ENCODE results near the gene CDH4. TPM values are rescaled to one million over a fixed set of nuclear protein-coding genes. Genes with fewer than 3 reads are reported as not detected.
A peak's percentile ranks its signal among the peaks of the same experiment; 100 is the strongest.

CDH4 gene
- total and polyA plus RNA-seq, 8 donors = under 0.01 to 2.2 (median 0.11) TPM; not detected in 2

- TF ChIP-seq POLR2AphosphoS5 (IDR thresholded peaks at IDR 0.05) (no peak), EP300 (IDR thresholded peaks at IDR 0.05) (no peak), POLR2A (IDR thresholded peaks at IDR 0.05) (no peak), CTCF (IDR thresholded peaks at IDR 0.05) (no peak)
- DNase-seq = no peak
- no peaks in the 10 kb centered on the region for H3K36me3 ChIP-seq
- intact Hi-C loops (cut with DNase I; ENCODE audit: low total_unique reads) = no loop called here
- H3K27me3 ChIP-seq = peaks cover 0 to 42% (median 0%) of the 10 kb centered on the region in 3 donors
- no peak overlapping the region for H3K4me3 ChIP-seq
- H3K4me1 ChIP-seq = no peaks in the 10 kb centered on the region
- H3K9me3 ChIP-seq = no peaks in the 10 kb centered on the region
- no peak overlapping the region for H3K27ac ChIP-seq
- 47 to 56% (median 50%) methylated on average over 15 of the region's 15 CpGs for WGBS, 5 donors
Measured at GRCh38 chr20:61307686-61308476, 55.8 kb downstream of the CDH4 start.

- no peak overlapping the region for H3K27ac ChIP-seq
- peaks cover 0 to 42% (median 0%) of the 10 kb centered on the region in 3 donors for H3K27me3 ChIP-seq
- WGBS, 5 donors = 41 to 57% (median 52%) methylated on average over 2 of the region's 2 CpGs
- no peaks in the 10 kb centered on the region for H3K9me3 ChIP-seq
- TF ChIP-seq POLR2AphosphoS5 (IDR thresholded peaks at IDR 0.05) (no peak), CTCF (IDR thresholded peaks at IDR 0.05) (no peak), EP300 (IDR thresholded peaks at IDR 0.05) (no peak), POLR2A (IDR thresholded peaks at IDR 0.05) (no peak)
- H3K4me3 ChIP-seq = no peak overlapping the region
- intact Hi-C loops (cut with DNase I; ENCODE audit: low total_unique reads) = no loop called here
- no peaks in the 10 kb centered on the region for H3K36me3 ChIP-seq
- H3K4me1 ChIP-seq = no peaks in the 10 kb centered on the region
- DNase-seq = no peak
Measured at GRCh38 chr20:61308477-61308774, 56.4 kb downstream of the CDH4 start.

- 35 to 50% (median 36%) methylated on average over 6 to 7 of the region's 7 CpGs for WGBS, 5 donors
- no peak overlapping the region for H3K27ac ChIP-seq
- H3K27me3 ChIP-seq = peaks cover 0 to 63% (median 0%) of the 10 kb centered on the region in 3 donors
- TF ChIP-seq POLR2AphosphoS5 (IDR thresholded peaks at IDR 0.05) (no peak), CTCF (IDR thresholded peaks at IDR 0.05) (no peak), EP300 (IDR thresholded peaks at IDR 0.05) (no peak), POLR2A (IDR thresholded peaks at IDR 0.05) (no peak)
- no peaks in the 10 kb centered on the region for H3K9me3 ChIP-seq
- intact Hi-C loops (cut with DNase I; ENCODE audit: low total_unique reads) = no loop called here
- H3K36me3 ChIP-seq = no peaks in the 10 kb centered on the region
- no peak overlapping the region for H3K4me3 ChIP-seq
- peak in 1 of 2 donors; percentile 26 for DNase-seq
- H3K4me1 ChIP-seq = no peaks in the 10 kb centered on the region
Measured at GRCh38 chr20:61310954-61311353, 58.9 kb downstream of the CDH4 start.

GRCh38 chr20:61311656-61312387, 59.8 kb downstream of the CDH4 start:
- no peak overlapping the region for H3K27ac ChIP-seq
- TF ChIP-seq POLR2A (IDR thresholded peaks at IDR 0.05) = no peak
- TF ChIP-seq POLR2AphosphoS5 (IDR thresholded peaks at IDR 0.05) = no peak
- TF ChIP-seq EP300 (IDR thresholded peaks at IDR 0.05) = no peak
- TF ChIP-seq CTCF (IDR thresholded peaks at IDR 0.05) = no peak
- no peak for DNase-seq
- 72 to 85% (median 80%) methylated on average over 13 of the region's 13 CpGs for WGBS, 5 donors
- H3K4me1 ChIP-seq = no peaks in the 10 kb centered on the region
- H3K4me3 ChIP-seq = no peak overlapping the region
- H3K27me3 ChIP-seq = peaks cover 0 to 58% (median 0%) of the 10 kb centered on the region in 3 donors
- H3K36me3 ChIP-seq = no peaks in the 10 kb centered on the region
- no peaks in the 10 kb centered on the region for H3K9me3 ChIP-seq
- intact Hi-C loops (cut with DNase I; ENCODE audit: low total_unique reads) = no loop called here
